A549 treated with RU486 at 1 μM for 4 hours (cell line): ENCODE data around the gene C14orf93. TPM values are rescaled to one million over a fixed set of nuclear protein-coding genes. Genes with fewer than 3 reads are reported as not detected.

ENCODE experiments used
- total RNA-seq: library from RNA; stranded (reverse); fragments of 200-300 nt; extraction: Qiagen RNA extraction; gene quantifications from 5 replicates; pipeline ENCODE4 v1.2.3, GENCODE V29; 2022; ENCODE audit warnings: low read depth

The C14orf93 gene
- 3.5 to 4.2 TPM (median 3.8 TPM) in 5 replicates for total RNA-seq

GRCh38 chr14:23009939-23010726 lies at the start of gene C14orf93:
TSS of gene C14orf93 (minus strand) at chr14:23010143. CDS start at chr14:22999023, 11,120 bp downstream.

GRCh38 chr14:23056956-23057756 lies 47.2 kb upstream of the C14orf93 start, which contains the start of gene CDH24:
TSS of gene CDH24 (minus strand) at chr14:23057520. CDS start at chr14:23055733, 1,787 bp downstream.

GRCh38 chr14:23042162-23042965 lies 32.4 kb upstream of the C14orf93 start, which contains the start of gene PSMB11:
TSS of gene PSMB11 (plus strand) at chr14:23042212. CDS start at chr14:23042226, 14 bp downstream.

GRCh38 chr14:23034498-23035302 lies 24.8 kb upstream of the C14orf93 start, which contains the start of gene PSMB5:
TSS of gene PSMB5 (minus strand) at chr14:23034900. CDS start at chr14:23034881, 19 bp downstream.

GRCh38 chr14:22982477-22983245 lies 27.3 kb downstream of the C14orf93 start, which contains the start of gene AJUBA:
TSS of gene AJUBA (minus strand) at chr14:22982551. CDS start at chr14:22982266, 285 bp downstream.

Other genes starting within 250 kb of the C14orf93 start
- gene OXA1L, start 243.5 kb downstream of the C14orf93 start, total RNA-seq, result 147 to 168 TPM (median 162 TPM) in 5 replicates
- gene SLC7A7, start 194.7 kb downstream of the C14orf93 start, total RNA-seq, result 10.1 to 16.0 TPM (median 14.5 TPM) in 5 replicates
- 149 to 241 TPM (median 211 TPM) in 5 replicates for gene MRPL52, start 180.3 kb downstream of the C14orf93 start, total RNA-seq
- gene MMP14, start 173.6 kb downstream of the C14orf93 start, total RNA-seq, result 0.37 to 0.94 TPM (median 0.74 TPM) in 5 replicates
- 59.9 to 82.8 TPM (median 72.1 TPM) in 5 replicates for gene LRP10, start 138.4 kb downstream of the C14orf93 start, total RNA-seq
- 0.22 to 0.46 TPM (median 0.37 TPM) in 5 replicates for gene REM2, start 126.9 kb downstream of the C14orf93 start, total RNA-seq
- gene RBM23, start 91.0 kb downstream of the C14orf93 start, total RNA-seq, result 58.1 to 70.5 TPM (median 63.1 TPM) in 5 replicates
- gene PRMT5, start 80.8 kb downstream of the C14orf93 start, total RNA-seq, result 103 to 161 TPM (median 122 TPM) in 5 replicates
- gene HAUS4, start 53.1 kb downstream of the C14orf93 start, total RNA-seq, result 35.0 to 41.1 TPM (median 36.9 TPM) in 5 replicates
- gene AJUBA, start 27.6 kb downstream of the C14orf93 start, total RNA-seq, result 38.8 to 43.7 TPM (median 40.1 TPM) in 5 replicates
- 311 to 330 TPM (median 317 TPM) in 5 replicates for gene PSMB5, start 24.8 kb upstream of the C14orf93 start, total RNA-seq
- gene PSMB11, start 32.1 kb upstream of the C14orf93 start, total RNA-seq, result not detected in 5 replicates
- gene CDH24, start 47.4 kb upstream of the C14orf93 start, total RNA-seq, result 2.7 to 5.9 TPM (median 5.0 TPM) in 5 replicates
- 98.6 to 112 TPM (median 108 TPM) in 5 replicates for gene ACIN1, start 85.0 kb upstream of the C14orf93 start, total RNA-seq
- 79.6 to 113 TPM (median 107 TPM) in 5 replicates for gene C14orf119, start 85.4 kb upstream of the C14orf93 start, total RNA-seq
- gene CIROP, start 94.8 kb upstream of the C14orf93 start, total RNA-seq, result not detected in 5 replicates
- gene CEBPE, start 109.1 kb upstream of the C14orf93 start, total RNA-seq, result not detected in 5 replicates
- 0.27 to 0.80 TPM (median 0.55 TPM) in 5 replicates for gene SLC7A8, start 173.5 kb upstream of the C14orf93 start, total RNA-seq
- not detected in 5 replicates for gene RNF212B, start 227.8 kb upstream of the C14orf93 start, total RNA-seq